Activated T-cell treated with anti-CD3 and anti-CD28 coated beads, Interleukin-2, amount 50 U/mL, for 48 hours (primary cell): ENCODE results near the gene NR2F1-AS1.
A peak's percentile ranks its signal among the peaks of the same experiment; 100 is the strongest.
"Not testable (repeated sequence)": the region's sequence is repeated elsewhere in the genome, so short reads cannot be mapped to it uniquely, and the experiment has no call there.

Source experiments
- DNase-seq, 2 experiments: peaks; one replicate each; pipeline ENCODE4 v3.0.0-alpha.2; 2020

NR2F1-AS1 gene

GRCh38 chr5:93576994-93577853 lies 3.8 kb downstream of the NR2F1-AS1 start:
- DNase-seq: no peak

GRCh38 chr5:93575461-93576414 lies 5.3 kb downstream of the NR2F1-AS1 start:
- no peak for DNase-seq

- DNase-seq: no peak
Measured at GRCh38 chr5:93574491-93575305, 6.3 kb downstream of the NR2F1-AS1 start.

- DNase-seq: no peak
Measured at GRCh38 chr5:93573354-93574351, 7.4 kb downstream of the NR2F1-AS1 start.

GRCh38 chr5:93572608-93573353 lies 8.2 kb downstream of the NR2F1-AS1 start:
- peak; percentile 32 to 37 for DNase-seq

GRCh38 chr5:93572101-93572607 lies 8.9 kb downstream of the NR2F1-AS1 start:
- DNase-seq: no peak

- DNase-seq: peak in 1 of 2 experiments; percentile 26
Measured at GRCh38 chr5:93571114-93571949, 9.7 kb downstream of the NR2F1-AS1 start.

- DNase-seq: peak; percentile 38 to 40
Measured at GRCh38 chr5:93570294-93571113, 10.5 kb downstream of the NR2F1-AS1 start.

- DNase-seq: no peak
Measured at GRCh38 chr5:93569300-93570160, 11.5 kb downstream of the NR2F1-AS1 start.

- DNase-seq: no peak
Measured at GRCh38 chr5:93567424-93567823, 13.6 kb downstream of the NR2F1-AS1 start.

GRCh38 chr5:93566091-93566490 lies 14.9 kb downstream of the NR2F1-AS1 start:
- DNase-seq: no peak

- no peak for DNase-seq
Measured at GRCh38 chr5:93557021-93557604, 23.9 kb downstream of the NR2F1-AS1 start.

- DNase-seq: not testable (repeated sequence)
Measured at GRCh38 chr5:93549594-93549993, 31.4 kb downstream of the NR2F1-AS1 start.

- DNase-seq: no peak
Measured at GRCh38 chr5:93545872-93546271, 35.1 kb downstream of the NR2F1-AS1 start.

- DNase-seq: no peak
Measured at GRCh38 chr5:93532370-93532769, 48.6 kb downstream of the NR2F1-AS1 start.

GRCh38 chr5:93521815-93522214 lies 59.2 kb downstream of the NR2F1-AS1 start:
- DNase-seq: not testable (repeated sequence)

- no peak for DNase-seq
Measured at GRCh38 chr5:93519740-93520139, 61.3 kb downstream of the NR2F1-AS1 start.
